Liver (tissue), 3 donors: Measurements from ENCODE around the gene GFI1.

ENCODE experiments used
- ATF3 ChIP-seq: IDR thresholded peaks from 2 replicates; pipeline ENCODE4 v1.6.1; 2016; ENCODE audit warnings: antibody characterized with exemption
- CTCF ChIP-seq: fragments of 150-350 bp; IDR thresholded peaks from 2 replicates; pipeline ENCODE4 v1.5.1; 2017; ENCODE audit warnings: improper control_type of control experiment, low read depth, low read length; ENCODE audit not compliant: missing input control
- EGR1 ChIP-seq, 2 donors: IDR thresholded peaks; 2 replicates each; pipeline ENCODE4 v1.6.1; 2016 to 2018; ENCODE audit warnings: antibody characterized with exemption in 2 of 2, low read depth in 2 of 2
- HNF4A ChIP-seq, 2 donors: conservative IDR thresholded peaks; 2 replicates each; pipeline ENCODE4 v1.6.1; 2016; ENCODE audit warnings: antibody characterized with exemption in 2 of 2, mild to moderate bottlenecking in 2 of 2
- HNF4G ChIP-seq: IDR thresholded peaks from 2 replicates; pipeline ENCODE4 v1.6.1; 2016; ENCODE audit warnings: antibody characterized with exemption
- JUND ChIP-seq, 2 donors: IDR thresholded peaks; 2 replicates each; pipeline ENCODE4 v1.6.1; 2016; ENCODE audit warnings: antibody characterized with exemption in 2 of 2
- MAX ChIP-seq: IDR thresholded peaks from 2 replicates; pipeline ENCODE4 v1.6.1; 2016; ENCODE audit warnings: antibody characterized with exemption
- RAD21 ChIP-seq, 2 donors: IDR thresholded peaks; 2 replicates each; pipeline ENCODE4 v1.6.1; 2016; ENCODE audit warnings: antibody characterized with exemption in 2 of 2, mild to moderate bottlenecking in 2 of 2
- REST ChIP-seq: IDR thresholded peaks from 2 replicates; pipeline ENCODE4 v1.6.1; 2016; ENCODE audit warnings: antibody characterized with exemption, mild to moderate bottlenecking
- SP1 ChIP-seq: IDR thresholded peaks from 2 replicates; pipeline ENCODE4 v1.6.1; 2018; ENCODE audit warnings: antibody characterized with exemption, mild to moderate bottlenecking
- TAF1 ChIP-seq: conservative IDR thresholded peaks from 2 replicates; pipeline ENCODE4 v1.6.1; 2016; ENCODE audit warnings: antibody characterized with exemption, mild to moderate bottlenecking
- YY1 ChIP-seq: IDR thresholded peaks from 2 replicates; pipeline ENCODE4 v1.6.1; 2016; ENCODE audit warnings: antibody characterized with exemption, mild to moderate bottlenecking
- donor health status: healthy.
- donor health status: healthy.

DNA sequence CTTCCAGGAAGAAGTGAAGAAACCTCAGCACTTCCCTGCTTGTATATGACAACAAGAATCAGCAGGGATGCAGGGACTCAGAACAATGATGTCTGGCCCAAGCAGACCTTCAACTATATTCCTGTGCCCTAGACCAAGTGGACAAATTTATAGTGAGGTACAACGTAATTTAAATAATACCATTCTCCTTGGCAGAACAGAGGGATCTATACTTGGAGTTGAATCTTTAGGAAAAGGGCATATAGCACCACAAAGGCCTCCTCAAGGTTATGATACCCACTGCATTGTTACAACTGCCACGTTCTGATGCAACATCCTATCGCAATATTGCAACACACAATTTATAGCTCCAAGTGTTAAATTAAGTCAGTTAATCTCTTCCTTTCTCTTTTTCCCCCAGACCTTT, 29.1 kb upstream of the GFI1 start:
- no peak for TF ChIP-seq CTCF
- TF ChIP-seq RAD21 (IDR thresholded peaks at IDR 0.05), result no peak
- TF ChIP-seq YY1, result no peak
- no peak for TF ChIP-seq TAF1
- no peak for TF ChIP-seq EGR1 (IDR thresholded peaks at IDR 0.05; ENCODE audit: low read depth in 2 of 2)
- TF ChIP-seq JUND (IDR thresholded peaks at IDR 0.05), result no peak
- no peak for TF ChIP-seq ATF3
- TF ChIP-seq SP1, result no peak
- TF ChIP-seq HNF4A (conservative IDR thresholded peaks at IDR 0.05), result no peak
- TF ChIP-seq REST, result no peak
- TF ChIP-seq HNF4G, result no peak
- no peak for TF ChIP-seq MAX
